GM12891 (cell line): ENCODE results near the gene RAB3C.

Experiments used
- PAX5 ChIP-seq: IDR thresholded peaks from 2 replicates; pipeline ENCODE4 v1.6.1; 2011; ENCODE audit warnings: low read length, moderate library complexity, mild to moderate bottlenecking; ENCODE audit not compliant: insufficient read depth, severe bottlenecking
- POLR2A ChIP-seq: IDR thresholded peaks from 2 replicates; pipeline ENCODE4 v1.6.1; 2011; ENCODE audit warnings: low read depth, low read length, control low read depth
- POLR2AphosphoS5 ChIP-seq: IDR thresholded peaks from 2 replicates; pipeline ENCODE4 v1.6.1; 2011; ENCODE audit warnings: low read depth, low read length, control low read depth
- POU2F2 ChIP-seq: IDR thresholded peaks from 2 replicates; pipeline ENCODE4 v1.6.1; 2011; ENCODE audit warnings: low read depth, mild to moderate bottlenecking, control low read depth, low read length, moderate library complexity
- SPI1 ChIP-seq: IDR thresholded peaks from 2 replicates; pipeline ENCODE4 v1.6.1; 2011; ENCODE audit warnings: low read depth, low read length, control low read depth
- TAF1 ChIP-seq: IDR thresholded peaks from 2 replicates; pipeline ENCODE4 v1.6.1; 2011; ENCODE audit warnings: low read depth, low read length, control low read depth

- TF ChIP-seq POLR2AphosphoS5, result no peak
- TF ChIP-seq TAF1, result no peak
- no peak for TF ChIP-seq POLR2A
- TF ChIP-seq SPI1, result no peak
- TF ChIP-seq POU2F2, result no peak
- no peak for TF ChIP-seq PAX5
Observed at GRCh38 chr5:58813855-58814254, 231.0 kb downstream of the RAB3C start.
